Measurements from ENCODE around the gene PTPRN2.
"Not testable (repeated sequence)": the region's sequence is repeated elsewhere in the genome, so short reads cannot be mapped to it uniquely, and the experiment has no call there.

Gene PTPRN2

DNA sequence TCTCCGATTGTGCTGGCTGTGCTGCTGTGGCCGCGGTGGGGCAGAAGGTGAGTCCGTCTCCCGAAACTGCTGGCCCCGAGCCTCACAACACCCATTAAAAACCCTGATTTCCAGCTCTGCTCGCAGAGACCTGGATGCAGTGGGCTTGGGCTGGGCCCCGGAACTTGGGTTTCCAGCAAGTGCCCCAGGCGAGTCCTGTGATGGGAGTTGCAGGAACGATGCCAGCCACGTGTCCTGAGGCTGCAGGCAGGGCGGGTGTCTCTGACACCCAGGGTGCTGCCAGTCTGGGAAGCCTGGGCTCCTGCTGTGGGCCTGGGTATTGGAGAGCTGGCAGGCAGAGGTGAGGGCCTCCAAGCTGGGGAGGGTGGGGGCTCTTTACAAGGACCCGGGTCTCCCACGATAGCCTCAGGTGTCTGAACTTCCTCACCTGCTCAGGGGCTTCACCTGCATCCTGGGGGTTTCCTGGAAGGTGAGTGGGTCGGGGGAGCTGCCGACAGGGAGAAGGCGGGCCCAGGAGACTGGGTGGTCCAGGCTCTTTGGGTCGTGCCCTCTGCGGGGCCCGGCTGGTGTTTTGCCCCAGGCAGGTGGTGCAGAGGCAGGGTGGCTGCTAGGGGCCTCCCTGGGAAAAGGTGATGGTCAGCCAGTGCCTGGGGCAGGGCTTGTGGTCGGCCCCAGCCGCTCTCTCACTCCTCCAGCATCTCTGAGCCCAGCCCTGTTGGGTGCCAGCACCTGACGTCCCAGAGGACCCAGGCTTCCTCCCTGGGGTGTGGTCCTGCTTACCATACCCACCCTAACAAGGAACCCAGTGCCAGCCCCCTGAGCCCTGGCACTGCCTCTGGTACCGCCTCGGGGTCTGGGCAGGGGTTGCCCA, 1070.5 kb downstream of the PTPRN2 start:
- no peak for DNase-seq (ENCODE audit: low spot score)

DNA sequence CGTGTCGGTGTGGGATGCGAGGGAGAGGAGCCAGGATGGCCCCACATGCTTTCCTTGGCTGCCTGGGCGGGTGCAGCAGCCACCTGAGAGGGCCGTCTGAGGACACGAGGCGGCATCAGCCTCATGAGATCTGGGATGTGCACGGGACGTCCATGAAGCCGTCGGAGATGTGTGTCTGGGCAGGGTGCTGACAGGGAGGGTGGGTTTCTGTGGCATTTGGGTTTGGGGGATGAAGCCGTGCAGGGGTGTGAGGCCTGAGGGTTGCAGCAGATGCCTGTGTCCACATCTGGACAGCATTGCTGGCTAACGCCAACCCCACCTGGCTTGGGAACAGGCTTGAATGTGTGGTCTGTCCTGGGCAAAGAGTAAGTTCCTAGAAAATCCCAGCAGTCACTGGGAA, 1071.3 kb downstream of the PTPRN2 start:
- no peak for DNase-seq (ENCODE audit: low spot score)

DNA sequence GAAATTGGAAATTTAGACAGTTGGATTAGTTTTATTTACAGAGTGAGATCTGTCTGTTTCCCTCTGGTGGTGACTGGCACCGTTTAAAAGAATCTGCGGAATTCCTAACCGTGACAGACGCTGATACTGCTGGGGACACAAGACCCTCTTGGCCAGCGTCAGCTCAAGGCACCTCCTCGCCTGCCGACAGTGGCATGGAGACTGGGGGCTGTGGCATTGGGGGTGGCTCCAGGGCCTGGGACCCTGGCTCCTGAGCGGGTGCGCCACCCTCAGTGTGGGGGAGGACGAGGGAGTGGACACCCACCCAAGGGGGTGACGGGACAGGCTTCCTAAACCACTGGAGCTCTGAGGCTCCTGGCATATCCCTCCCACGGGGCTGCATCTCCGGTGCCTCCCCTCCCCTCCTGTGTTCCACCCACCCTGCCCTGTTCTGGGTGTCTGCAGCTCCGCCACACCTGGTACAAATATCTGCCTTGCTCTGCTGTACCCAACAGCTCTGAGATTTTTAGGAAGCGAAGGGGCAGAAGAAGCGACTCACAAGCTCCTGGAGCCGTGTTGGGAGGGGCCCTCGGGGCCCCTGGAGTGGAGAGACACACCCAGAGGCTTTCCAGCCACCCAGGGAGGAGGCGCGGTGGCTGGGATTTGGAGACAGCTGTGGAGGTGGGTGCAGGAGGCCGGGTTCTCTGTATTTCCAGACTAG, 1072.1 kb downstream of the PTPRN2 start:
- no peak for DNase-seq (ENCODE audit: low spot score)

DNA sequence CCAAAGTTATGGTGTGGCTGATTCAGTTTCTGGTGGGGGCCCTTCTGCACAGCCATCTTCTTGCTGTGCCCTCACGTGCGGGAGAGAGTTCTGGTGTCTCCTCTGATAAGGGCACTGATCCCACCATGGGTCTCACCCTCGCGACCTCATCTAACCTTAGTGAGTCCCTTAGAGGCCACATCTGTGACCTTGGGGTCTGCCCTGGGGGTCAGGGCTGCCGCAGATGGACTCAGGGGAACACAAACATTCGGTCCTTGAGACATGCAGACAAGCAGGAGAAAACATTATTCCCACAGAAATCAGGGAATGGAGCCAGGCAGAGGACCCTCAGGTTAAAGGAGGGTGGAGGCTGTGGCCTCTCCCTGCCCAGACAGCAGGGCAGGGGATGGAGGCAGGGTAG, 1072.9 kb downstream of the PTPRN2 start:
- DNase-seq (ENCODE audit: low spot score): no peak

DNA sequence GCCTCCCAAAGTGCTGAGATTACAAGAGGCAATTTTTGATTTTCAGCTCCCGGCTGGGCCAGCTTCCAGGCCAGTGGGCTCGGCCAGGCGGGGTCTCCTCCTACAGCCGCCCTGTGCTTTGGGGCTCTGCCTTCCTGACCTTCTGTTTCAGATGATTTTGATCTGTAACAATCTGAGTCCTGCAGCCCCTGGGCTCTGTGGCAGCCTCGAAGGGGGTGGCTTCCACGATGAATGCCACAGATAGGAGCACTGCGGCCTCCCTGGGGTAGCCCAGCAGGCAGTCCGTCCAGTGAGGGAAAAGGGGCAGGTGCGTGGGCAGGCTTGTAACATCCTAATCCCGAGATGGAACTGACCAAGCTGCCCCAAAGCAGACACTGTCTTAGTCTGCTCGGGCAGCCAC, 1073.3 kb downstream of the PTPRN2 start:
- DNase-seq (ENCODE audit: low spot score): no peak

DNA sequence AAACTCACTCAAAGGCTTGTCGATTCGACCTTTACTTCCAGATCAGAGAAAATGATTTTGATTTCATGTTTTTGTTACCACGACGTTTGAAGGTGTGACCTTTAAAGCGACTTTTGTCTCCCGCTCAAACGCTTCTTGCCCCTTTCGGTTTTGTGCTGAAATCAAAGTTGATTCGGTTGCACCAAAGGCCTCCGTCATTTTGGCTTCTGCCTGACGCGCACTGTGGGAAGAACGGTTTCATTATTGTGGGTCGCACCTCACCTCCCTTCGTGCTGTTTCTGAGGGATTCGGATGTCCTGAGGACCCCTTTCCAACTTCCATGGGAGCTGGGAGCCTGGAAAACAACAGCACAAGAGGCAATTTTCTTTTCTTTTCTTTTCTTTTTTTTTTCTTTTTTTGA, 1073.9 kb downstream of the PTPRN2 start:
- no peak for DNase-seq (ENCODE audit: low spot score)

DNA sequence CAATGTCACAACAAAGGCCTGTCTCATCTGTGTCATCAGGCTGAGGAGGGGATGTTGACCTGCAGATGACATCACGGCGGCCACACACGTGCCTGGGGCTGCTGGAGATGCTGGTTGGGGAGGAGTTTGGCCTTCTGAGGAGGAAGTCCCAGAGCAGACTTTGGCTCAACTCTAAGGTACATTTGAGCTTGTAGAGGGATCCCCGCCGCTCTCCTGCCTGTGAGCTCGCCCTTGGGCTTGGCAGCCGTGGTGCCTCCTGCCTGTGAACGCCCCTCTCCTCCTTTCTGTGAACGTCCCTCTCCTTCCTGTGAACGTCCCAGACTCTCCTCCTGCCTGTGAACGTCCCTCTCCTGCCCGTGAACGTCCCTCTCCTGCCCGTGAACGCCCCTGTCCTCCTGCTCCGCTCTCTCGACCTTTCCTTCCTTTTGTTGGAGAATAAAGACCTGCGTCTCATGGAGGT, 1074.4 kb downstream of the PTPRN2 start:
- DNase-seq (ENCODE audit: low spot score): no peak

DNA sequence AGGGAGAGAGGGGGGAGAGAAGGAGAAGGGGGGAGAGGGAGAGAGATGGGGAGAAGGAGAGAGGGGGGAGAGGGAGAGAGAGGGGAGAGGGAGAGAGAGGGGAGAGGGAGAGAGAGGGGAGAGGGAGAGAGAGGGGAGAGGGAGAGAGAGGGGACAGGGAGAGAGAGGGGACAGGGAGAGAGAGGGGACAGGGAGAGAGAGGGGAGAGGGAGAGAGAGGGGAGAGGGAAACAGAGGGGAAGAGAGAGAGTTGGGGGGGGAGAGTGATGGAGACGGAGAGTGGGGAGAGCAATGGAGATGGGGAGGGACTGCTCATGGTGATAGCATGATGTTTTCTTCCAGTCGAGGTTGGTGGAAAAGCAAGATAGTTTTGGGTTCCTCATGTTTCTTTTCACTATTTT, 1078.4 kb downstream of the PTPRN2 start:
- no peak for DNase-seq (ENCODE audit: low spot score)

DNA sequence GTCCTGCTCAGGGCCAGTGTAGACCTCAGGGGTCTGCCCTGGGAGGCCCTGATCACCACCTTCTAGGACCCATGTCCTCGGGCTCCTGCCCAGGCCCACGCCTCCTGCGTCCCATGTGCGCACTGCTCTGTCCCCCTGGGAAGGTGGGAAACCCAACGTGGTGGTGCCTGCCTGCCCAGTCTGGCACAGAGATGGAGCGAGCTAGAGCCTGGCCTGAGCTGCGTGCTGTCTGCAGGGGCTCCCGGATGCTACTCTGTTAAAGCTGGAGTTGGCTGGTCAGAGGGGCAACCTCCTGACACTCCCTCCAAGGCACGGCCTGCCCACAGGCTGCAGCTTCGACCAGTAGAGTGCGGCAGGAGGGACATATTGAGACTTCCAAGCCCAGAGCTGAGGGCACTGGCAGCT, 1079.1 kb downstream of the PTPRN2 start:
- no peak for DNase-seq (ENCODE audit: low spot score)

DNA sequence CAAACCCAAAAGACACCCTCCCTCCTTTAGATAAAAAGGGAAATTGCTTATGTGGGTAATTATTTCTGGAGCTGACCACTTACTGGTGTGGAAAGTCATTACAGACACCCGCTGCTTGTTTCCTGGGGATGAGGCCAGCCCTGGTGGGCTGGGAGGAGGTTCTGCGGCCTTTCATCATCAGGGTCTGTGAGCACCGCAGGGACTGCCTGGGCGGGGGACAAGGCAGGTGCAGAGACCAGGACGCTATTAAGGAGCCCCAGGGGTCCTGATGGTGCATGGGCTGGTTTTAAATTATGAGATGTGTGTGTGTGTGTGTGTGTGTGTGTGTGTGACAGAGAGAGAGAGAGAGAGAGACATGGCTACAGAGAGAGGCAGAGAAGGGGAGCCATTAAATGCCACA, 1079.6 kb downstream of the PTPRN2 start:
- DNase-seq (ENCODE audit: low spot score): no peak

DNA sequence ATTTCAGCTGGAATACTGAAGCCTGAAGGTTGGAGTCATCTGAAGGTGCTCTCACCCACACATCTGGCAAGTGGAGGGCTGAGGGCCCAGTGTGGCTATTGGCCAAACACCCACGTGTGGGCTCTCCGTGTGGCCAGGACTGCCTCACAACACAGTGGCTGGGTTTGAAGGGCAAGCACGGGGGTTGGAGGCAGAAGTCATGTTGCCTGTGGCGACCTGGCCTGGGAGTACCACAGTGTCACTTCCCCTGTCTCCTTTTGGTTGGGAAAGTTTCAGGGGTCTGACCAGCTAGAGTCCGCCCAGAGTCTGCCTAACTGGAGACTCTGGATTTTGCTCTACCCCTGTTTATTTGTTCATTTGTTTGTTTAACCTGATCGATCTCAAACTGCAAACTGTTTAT, 1081.4 kb downstream of the PTPRN2 start:
- DNase-seq (ENCODE audit: low spot score): no peak

DNA sequence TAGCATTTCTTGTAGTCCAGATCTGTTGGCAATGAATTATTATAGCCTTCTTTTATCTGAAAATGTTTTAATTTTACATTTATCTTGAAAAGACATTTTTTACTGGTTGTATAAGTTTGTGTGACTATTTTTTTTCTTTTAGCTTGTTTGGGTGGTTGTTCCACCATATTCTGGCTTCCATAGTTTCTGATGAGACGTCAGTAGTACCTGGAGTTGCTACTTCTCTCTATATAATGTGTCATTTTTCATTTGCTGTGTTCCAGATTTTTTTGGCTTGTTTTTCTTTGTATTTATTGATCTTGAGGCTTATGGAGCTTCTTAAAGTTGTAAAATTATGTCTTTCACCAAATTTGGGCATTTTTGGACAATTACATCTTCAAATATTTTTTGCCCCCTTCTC, 1082.0 kb downstream of the PTPRN2 start:
- DNase-seq (ENCODE audit: low spot score): no peak

DNA sequence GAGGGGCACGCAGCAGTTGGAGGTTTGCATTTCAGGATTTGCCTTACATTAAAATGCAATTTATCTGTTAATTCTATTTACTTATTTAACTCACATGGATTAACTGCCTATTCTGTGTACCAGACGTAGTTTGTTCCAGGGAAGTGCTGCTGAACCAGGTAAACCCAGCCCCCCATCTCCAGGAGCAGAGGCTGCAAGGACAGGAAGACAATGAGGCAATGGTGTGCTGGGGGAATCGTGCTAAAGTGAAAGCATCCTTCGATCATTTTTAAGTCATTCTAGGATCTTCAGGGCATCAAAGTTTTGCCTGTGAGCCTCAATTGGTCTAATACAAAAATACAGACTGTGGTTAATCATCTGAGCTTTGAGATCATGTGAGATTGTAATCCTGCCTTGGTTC, 1084.4 kb downstream of the PTPRN2 start:
- DNase-seq (ENCODE audit: low spot score): no peak

DNA sequence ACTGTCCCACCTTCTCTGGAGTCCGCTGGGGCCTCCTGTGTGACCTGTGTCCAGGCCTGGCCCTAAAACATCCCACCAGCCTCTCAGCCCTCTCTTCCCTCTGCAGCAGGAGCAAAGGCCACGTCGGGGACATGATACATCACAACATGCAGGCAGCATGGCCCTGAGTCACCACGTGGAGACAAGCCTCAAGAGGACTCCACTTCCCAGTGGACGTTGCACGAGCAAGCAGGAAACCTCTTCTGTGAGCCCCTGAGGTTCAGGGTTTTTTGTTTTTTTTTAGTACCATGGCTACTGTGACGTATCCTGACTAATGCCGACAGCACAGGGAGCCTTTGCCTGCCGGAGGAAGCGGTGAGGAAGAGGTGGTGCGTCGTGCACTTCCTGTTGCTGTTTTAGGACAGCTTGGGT, 1084.9 kb downstream of the PTPRN2 start:
- peak; percentile 79 for DNase-seq (ENCODE audit: low spot score)

DNA sequence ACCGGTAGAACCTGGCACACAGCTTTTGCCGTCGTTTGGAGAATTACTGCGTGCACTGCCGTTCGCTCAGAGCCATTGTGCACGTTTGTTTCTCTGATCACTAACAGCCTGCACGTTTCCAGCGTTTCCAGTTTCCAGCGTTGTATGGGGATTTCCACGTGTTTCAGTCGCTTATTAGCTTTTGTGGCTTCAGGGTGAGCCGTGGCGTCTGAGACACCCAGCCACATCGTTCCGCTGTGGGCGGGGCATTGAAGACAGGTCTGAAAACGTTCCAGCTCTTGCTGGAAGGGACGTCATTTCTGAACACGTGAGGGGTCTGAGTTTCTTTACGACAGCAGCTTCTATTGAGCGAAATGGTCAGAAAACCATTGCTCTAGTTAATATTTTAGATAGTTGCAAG, 1086.0 kb downstream of the PTPRN2 start:
- DNase-seq (ENCODE audit: low spot score): no peak

DNA sequence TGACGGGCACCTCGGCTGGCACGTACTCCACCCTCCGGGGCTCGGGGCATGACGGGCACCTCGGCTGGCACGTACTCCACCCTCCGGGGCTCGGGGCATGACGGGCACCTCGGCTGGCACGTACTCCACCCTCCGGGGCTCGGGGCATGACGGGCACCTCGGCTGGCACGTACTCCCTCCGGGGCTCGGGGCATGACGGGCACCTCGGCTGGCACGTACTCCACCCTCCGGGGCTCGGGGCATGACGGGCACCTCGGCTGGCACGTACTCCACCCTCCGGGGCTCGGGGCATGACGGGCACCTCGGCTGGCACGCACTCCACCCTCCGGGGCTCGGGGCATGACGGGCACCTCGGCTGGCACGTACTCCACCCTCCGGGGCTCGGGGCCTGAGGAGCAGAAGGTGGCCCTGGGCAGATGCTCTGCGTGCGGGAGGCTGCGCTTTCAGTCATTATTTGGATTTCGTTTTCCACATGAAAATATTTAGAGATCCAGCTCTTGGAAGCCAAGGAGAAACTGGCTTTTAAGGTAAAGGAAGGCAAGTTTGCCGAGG, 1086.6 kb downstream of the PTPRN2 start:
- DNase-seq (ENCODE audit: low spot score): not testable (repeated sequence)

DNA sequence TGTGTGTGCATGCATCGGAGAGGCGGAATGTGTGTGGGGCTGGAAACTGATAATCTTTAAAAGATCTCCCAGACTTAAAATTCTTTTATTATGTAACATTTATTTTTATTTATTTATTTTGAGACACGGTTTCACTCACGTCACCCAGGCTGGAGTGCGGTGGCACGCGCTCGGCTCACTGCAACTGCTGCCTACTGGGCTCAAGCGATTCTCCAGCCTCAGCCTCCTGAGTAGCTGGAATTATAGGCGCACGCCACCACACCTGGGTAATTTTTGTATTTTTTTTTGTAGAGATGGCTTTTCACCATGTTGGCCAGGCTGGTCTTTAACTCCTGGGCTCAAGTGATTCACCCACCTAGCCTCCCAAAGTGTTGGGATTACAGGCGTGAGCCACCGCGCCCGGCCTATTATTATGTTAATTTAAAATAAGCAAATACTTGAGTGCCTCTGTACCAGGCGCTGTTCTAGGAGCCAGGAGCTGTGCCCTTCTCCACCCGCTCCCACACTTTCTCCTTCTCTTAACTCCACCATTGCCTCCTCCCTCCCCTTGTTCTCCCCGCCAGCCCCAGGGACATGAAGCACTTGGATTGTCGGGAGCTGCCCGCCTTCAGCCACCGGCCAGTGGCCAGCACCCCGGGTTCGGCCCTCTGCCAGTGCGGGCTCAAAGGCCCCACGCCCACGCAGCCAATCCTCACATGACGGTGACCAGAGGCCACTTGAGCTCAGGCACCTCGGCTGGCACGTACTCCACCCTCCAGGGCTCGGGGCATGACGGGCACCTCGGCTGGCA, 1087.3 kb downstream of the PTPRN2 start:
- no peak for DNase-seq (ENCODE audit: low spot score)

DNA sequence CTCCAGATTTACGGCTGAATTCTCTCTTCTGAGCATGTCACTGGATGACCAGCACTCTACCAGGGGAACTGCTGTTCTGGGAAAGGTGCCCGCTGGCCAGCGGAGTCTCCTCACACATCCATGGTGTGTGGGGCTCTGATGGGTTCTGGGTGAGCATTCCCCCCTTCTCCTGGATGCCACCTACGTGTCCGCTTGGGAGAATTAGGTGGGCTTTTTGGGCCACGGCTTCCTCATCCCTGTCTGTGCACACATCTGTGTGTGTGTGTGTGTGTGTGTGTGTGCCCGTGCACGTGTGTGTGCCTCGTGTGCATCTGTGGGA, 1087.8 kb downstream of the PTPRN2 start:
- DNase-seq (ENCODE audit: low spot score): no peak

DNA sequence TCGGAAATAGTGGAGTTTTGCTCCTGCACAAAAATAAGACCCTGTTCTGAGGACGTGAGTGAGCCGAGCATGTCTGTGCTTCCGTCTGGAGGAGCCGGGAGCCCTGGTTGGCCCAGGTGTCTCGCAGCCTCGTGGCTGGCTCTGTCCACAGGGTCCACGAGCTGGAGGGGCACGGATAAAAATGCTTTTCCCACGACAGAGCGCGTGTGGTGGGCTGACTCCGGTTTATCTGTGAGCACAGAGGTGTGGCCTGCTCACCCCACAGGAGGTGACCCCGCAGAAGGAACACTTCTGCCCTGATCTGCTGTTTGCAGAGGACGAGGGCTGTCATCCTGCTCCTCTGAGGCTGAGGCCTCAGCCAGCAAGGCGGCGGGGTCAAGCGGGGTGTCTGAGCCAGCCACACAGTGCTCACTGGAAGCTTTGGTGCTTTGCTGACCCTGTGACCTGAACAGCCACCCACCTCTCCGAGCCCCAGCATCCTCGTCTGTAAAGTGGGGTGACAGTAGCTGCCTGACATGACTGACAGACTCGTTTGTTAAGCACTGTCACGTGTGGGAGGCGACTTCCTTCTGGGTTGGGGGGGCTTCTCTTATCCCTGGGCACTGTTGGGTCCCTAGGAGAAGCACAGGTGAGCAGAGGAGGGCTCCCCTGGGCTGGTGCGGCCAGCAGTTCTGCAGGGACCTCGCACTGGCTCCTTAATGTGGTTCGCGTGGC, 1088.3 kb downstream of the PTPRN2 start:
- no peak for DNase-seq (ENCODE audit: low spot score)

DNA sequence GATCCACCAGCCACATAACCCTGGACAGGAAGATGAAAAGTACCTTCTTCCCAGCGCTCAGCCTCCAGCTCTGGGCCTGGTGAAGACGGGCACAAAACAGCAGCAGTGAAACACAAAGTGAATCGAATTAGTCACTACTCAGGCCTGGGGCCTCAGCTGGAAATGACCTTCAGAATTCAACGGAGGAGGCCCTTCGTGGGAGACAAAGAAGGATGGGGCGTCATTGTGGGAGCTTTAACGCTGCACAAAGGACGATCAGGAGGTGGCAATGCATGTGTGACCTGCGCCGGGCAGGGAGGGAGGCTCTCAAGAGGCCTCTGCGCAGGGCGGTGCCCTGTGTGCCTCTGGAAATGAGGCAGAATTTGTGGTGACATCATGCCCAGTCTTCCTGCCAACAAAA, 1089.0 kb downstream of the PTPRN2 start:
- no peak for DNase-seq (ENCODE audit: low spot score)

DNA sequence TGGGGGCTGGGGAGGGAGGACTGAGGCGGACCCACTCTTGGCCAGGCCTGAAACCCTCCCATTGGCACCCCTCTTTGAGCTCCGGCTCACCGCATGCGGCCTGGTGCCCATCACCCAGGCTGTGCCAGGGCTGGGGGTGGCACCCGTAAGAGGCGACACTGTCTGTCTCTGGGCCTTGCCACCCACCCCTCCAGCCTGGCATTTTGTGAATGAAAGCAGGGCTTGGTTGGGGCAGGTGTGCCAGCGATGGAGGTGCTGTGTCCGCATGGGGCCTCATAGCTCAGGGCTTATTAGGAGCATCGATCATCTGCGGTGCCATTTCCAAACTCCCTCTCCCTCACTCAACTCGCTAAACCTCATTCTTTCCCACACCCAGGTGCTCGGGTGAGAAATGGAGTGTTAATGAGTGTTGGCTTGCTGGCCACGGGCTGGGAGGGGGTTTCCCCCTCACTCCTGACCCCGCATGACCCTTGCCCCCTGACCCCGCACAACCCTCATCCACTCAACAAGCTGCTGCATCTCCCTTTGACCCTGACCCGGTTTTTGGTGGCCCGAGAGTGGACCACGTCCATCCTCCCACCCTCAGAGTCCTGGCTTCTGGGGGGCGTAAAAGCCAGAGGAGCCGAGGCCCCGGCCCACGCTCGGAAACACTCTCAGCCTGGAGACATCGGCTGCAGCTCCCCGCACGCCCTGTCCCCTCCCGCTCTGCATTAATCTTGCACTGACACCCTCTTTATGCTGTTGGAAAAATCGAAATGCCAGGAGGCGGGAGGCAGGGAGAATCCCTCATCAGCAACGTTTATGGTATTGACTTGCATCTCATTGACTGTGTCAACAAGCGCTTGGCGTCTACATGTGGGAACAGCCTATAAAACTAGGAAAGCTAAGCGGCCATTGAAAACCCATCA, 1089.6 kb downstream of the PTPRN2 start:
- no peak for DNase-seq (ENCODE audit: low spot score)
